GM21367 (cell line): Measurements from ENCODE around the gene COX8C.

ENCODE experiments used
- ATAC-seq: cut with Tn5 transposase; IDR thresholded peaks from one replicate; pipeline ENCODE4 v1.9.1; 2021; ENCODE audit not compliant: unreplicated experiment

Gene COX8C, protein sequence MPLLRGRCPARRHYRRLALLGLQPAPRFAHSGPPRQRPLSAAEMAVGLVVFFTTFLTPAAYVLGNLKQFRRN

GRCh38 chr14:93346926-93347721 is at the start of gene COX8C:
COX8C (plus strand) TSS chr14:93347182; CDS start chr14:93347269, 87 bp downstream.
- ATAC-seq: no peak

DNA sequence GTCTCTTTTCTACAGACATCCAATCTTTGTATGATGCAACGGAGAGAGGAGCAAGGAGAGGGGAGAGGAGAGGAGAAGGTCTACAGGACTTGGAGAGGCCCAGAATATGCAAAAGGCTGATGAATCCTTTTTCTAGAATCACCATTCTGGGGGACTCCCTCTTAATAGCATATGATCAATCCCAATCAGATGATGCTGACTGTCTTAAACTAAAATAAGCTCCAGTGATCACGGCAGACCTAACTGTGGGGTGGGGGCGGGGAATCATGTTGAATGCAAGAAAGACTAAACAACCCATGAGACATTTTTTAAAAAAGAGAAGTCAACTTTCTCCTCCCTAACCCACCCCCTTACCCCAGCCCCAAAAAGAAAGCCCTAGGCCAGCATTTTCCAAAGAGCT is 47.6 kb upstream of the COX8C start:
- no peak for ATAC-seq

- no peak for ATAC-seq
These were observed 47.1 kb upstream of the COX8C start for GRCh38 chr14:93299866-93300265.

DNA sequence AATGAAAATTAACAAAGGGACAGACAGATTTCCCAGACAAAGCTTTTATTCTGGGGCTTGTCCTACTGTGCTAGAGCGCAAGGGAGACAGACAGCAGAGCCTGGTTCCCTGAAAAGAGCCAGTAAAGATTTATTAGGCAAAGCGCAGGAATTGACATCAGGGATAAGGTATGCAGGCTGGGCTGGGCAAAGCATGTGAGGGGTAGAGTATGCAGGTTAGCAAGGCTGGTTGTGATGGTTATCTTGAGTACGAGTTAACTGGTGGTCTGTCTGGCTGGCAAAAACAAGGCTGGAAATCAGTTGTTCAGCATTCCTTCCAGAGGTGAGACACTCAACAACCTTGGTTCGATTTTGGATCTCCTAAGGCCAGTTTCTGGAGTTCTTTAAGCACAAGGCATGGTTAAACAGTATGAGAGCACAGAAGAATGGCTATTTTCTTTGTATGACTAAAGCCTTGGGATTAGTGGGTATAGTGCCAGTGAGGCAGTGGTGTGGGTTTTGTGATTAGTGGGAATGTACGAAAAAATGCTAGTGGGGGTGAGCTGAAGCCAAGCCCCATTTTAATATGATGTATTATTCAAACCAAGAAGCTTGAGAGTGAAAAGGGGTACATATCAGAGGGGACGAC is 45.0 kb upstream of the COX8C start:
- ATAC-seq: no peak

- ATAC-seq: no peak
These were observed 44.0 kb upstream of the COX8C start for GRCh38 chr14:93302688-93303581.

DNA sequence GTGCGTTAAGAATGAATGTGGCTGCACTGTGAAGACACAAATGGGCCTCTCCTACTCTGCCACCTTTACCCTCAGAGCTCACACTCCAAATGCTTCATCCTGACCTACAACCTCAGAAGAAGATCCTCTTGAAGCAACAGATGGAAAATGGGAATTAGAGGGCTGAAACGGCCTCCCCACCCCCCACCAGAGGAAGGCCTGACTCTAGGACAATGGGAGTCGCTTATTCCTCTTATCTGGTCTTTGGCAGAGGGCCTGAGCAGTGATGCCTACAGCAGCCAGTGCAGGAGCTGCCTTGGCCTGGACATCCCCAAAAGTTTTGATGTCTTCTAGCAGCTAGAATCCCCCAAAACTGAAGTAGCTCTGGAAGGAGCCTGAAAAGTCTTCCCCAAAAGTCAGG is 43.3 kb upstream of the COX8C start:
- no peak for ATAC-seq

DNA sequence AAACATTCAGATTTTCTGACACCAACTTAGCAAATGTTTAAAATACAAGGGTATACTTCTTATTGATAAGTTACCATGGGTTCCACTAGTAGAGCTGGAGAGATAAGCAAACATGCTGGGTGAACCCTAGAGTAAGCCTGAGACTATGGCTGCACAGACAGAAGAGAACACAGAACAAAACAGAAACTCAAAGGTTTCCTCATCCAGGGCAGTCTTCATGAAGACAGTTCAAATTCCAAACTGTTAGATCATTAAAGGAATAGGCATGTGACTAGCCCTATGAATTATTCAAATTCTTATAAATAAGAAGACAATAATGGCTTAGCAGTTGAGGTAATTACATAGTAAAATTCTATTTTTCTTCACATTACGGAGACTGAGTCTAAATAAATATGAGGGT is 42.2 kb upstream of the COX8C start:
- ATAC-seq: no peak

- no peak for ATAC-seq
These were observed 41.1 kb upstream of the COX8C start for GRCh38 chr14:93305725-93306418.

DNA sequence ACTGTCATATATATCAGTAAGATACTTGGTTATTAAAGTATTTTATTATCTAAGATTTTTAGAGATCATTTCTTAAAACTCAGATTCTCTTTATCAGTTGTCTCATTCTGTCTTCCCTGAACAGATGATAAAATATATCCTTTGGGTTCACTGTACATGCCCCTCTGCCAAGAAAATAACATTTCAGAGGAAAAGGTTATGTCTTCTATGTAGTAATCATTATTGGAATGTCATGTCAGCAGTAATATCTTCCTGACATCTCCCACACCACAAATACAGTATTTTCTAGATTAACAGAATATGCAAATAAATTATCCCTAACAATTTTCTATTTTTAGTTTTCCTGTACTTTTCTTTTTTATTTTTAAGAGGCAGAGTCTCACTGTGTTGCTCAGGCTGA is 40.2 kb upstream of the COX8C start:
- no peak for ATAC-seq

GRCh38 chr14:93308686-93309345 is 38.2 kb upstream of the COX8C start:
- ATAC-seq: no peak

DNA sequence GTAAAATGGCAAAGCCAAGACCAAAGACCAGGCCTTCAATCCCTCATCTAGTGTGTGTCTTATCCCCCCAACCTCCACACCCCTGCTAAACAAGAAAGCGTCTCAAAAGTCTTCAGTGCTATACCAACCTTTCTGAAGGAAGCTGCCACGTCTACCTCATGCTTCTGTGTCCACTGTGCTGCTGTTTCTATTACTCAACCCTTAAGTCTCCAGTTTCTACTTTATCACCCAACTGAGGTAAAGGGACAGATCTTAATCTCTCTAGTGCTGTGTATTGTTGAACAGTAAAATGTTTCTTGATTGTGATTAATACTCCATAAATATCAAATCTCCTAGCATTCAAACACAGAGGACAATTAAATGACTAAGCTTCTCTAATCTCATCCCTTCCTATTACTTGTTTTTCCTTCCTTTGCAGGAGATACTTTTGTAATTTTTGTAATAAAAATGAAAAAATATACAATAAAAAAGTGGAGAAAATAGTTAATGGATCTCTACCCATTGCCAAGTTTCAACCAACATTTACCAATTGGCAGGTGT is 37.5 kb upstream of the COX8C start:
- no peak for ATAC-seq

GRCh38 chr14:93311082-93311481 is 35.9 kb upstream of the COX8C start:
- ATAC-seq: no peak

DNA sequence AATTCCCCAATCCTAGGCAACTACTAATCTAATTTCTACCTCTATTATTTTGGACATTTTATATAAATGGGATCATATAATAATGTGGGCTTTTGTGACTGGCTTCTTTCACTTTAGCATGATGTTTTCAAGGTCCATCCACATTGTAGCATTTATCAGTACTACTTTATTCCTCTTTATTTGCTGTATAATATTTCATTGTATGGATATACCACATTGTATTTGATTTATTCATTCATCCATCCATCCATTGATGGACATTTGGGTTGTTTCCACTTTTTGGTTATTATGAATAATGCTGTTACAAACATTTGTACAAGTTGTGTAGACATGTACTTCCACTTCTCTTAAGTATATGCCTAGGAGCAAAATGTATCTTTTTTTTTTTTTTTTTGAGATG is 31.4 kb upstream of the COX8C start:
- ATAC-seq: no peak

- ATAC-seq: no peak
These were observed 30.3 kb upstream of the COX8C start for GRCh38 chr14:93316716-93317115.

DNA sequence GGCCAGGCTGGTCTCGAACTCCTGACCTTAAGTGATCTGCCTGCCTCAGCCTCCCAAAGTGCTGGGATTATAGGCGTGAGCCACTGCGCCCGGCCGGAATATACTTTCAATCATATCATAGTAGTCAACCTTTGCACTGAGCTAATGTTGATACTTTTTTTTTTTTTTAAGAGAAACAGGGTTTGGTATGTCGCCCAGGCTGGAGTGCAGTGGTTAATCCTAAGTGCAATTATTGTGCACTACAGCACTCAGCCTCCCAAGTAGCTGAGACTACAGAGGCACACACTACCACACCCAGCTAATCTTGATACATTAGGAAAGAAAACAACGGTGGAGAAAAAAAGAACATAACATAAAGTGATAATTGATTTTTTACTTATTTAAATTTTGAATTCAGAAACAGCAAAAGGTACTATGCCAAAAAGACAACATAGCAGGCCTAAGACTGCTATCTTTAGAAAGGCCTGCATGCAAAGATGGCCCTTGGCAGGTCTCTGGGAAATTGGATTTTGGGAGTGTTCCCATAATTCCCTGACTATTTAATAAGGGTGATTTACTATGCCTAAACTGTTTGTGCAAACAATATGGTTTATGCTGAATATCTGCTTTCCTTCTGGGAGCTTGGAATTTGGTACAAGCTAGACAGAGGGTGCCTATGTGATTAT is 29.6 kb upstream of the COX8C start:
- no peak for ATAC-seq

- no peak for ATAC-seq
These were observed 28.8 kb upstream of the COX8C start for GRCh38 chr14:93317875-93318807.

DNA sequence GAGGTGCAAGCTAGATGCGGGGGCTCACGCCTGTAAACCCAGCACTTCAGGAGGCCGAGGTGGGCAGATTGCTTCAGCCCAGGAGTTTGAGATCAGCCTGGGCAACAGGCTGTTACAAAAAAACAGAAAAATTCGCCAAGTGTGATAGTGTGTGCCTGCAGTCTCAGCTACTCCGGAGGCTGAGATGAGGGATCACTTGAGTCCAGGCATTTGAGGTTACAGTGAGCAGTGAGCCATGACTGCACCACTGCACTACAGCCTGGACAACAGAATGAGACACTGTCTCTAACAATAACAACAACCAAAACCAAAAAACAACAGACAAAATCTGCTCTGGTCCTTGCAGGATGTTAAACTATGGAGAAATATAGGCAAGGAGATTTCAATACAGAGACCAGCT is 28.1 kb upstream of the COX8C start:
- no peak for ATAC-seq

- no peak for ATAC-seq
These were observed 27.5 kb upstream of the COX8C start for GRCh38 chr14:93319494-93319893.

DNA sequence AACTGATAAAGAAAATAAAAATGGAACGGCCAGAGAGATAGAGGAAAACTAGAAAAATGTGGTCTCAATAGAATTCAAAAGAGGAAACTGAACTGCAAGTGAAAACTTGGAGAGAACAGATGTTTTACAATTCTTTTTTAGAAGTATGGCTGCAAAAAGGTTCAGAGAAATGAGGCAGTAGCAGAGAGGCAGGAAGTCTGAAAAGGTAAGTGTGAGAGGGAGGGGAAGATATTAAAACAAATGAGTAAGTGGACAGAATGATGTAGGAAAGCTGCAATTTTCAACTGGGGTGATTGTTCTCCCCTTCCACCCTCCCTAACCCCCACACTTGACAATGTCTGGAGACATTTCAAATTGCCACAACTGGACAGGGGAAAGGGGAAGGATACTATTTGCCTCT is 27.0 kb upstream of the COX8C start:
- ATAC-seq: no peak
